Measurements from ENCODE around the gene KIF7.

- TF ChIP-seq SPI1 (IDR thresholded peaks at IDR 0.05; ENCODE audit: low read depth, low read length) (no peak), POLR2AphosphoS5 (IDR thresholded peaks at IDR 0.05; ENCODE audit: low read depth, low read length) (no peak), POLR2A (IDR thresholded peaks at IDR 0.05; ENCODE audit: low read depth, low read length) (no peak), TAF1 (IDR thresholded peaks at IDR 0.05; ENCODE audit: low read depth, low read length) (no peak)
Observed at GRCh38 chr15:89690276-89691218, 35.3 kb upstream of the KIF7 start, which contains the start of the genes PEX11A and WDR93.

Data from GM12891 (cell line).